H1 (cell line): ENCODE results near the gene HINT2.

Experiments used
- ATF3 ChIP-seq: IDR thresholded peaks from 2 replicates; pipeline ENCODE4 v1.6.1; 2011; ENCODE audit warnings: low read depth, mild to moderate bottlenecking, low read length; ENCODE audit not compliant: insufficient read depth
- CBX5 ChIP-seq: fragments of 300-800, 300-1000 bp; sonication (generic); IDR thresholded peaks from 2 replicates; pipeline ENCODE4 v1.7.1; 2016; ENCODE audit warnings: antibody characterized with exemption, low read length, low read depth
- CHD1 ChIP-seq: IDR thresholded peaks from 2 replicates; pipeline ENCODE4 v1.6.1; 2012; ENCODE audit warnings: low read depth, low read length, improper control_type of control experiment
- CTCF ChIP-seq, 3 experiments: IDR thresholded peaks; 1 replicate in 2 of 3; 2 replicates in 1 of 3; pipeline versions ENCODE4 v1.5.1 to v1.6.1; 2011; ENCODE audit warnings: low read length in 3 of 3, mild to moderate bottlenecking in 3 of 3, inconsistent platforms in 2 of 3, low read depth in 1 of 3, moderate library complexity in 1 of 3; ENCODE audit not compliant: insufficient read depth in 1 of 3; ENCODE audit errors: control extremely low read depth in 1 of 3
- EP300 ChIP-seq, 2 experiments: IDR thresholded peaks; 1 replicate in 1 of 2; 2 replicates in 1 of 2; pipeline ENCODE4 v1.6.1; 2011 to 2012; ENCODE audit warnings: low read depth in 2 of 2, low read length in 2 of 2, mild to moderate bottlenecking in 2 of 2, borderline replicate concordance in 1 of 2, inconsistent platforms in 1 of 2, moderate library complexity in 1 of 2
- EZH2 ChIP-seq: fragments of 200-600 bp; sonication (generic); IDR thresholded peaks from 2 replicates; pipeline ENCODE4 v1.7.1; 2012; ENCODE audit warnings: low read depth, mild to moderate bottlenecking, moderate library complexity, low read length, inconsistent platforms; ENCODE audit not compliant: severe bottlenecking
- GABPA ChIP-seq: IDR thresholded peaks from 2 replicates; pipeline ENCODE4 v1.6.1; 2011; ENCODE audit warnings: mild to moderate bottlenecking, low read length, moderate library complexity, borderline replicate concordance; ENCODE audit not compliant: insufficient read depth
- MAFK ChIP-seq: IDR thresholded peaks from 2 replicates; pipeline ENCODE4 v1.6.1; 2012; ENCODE audit warnings: low read depth, mild to moderate bottlenecking, improper control_type of control experiment, low read length
- POLR2A ChIP-seq, 2 experiments: IDR thresholded peaks; 1 replicate in 1 of 2; 2 replicates in 1 of 2; pipeline ENCODE4 v1.6.1; 2011; ENCODE audit warnings: low read depth in 2 of 2, low read length in 2 of 2, mild to moderate bottlenecking in 2 of 2; ENCODE audit errors: control extremely low read depth in 1 of 2
- POLR2AphosphoS5 ChIP-seq: IDR thresholded peaks from 2 replicates; pipeline ENCODE4 v1.6.1; 2011; ENCODE audit warnings: low read depth, low read length
- SIN3A ChIP-seq, 2 experiments: IDR thresholded peaks in 1 of 2; conservative IDR thresholded peaks in 1 of 2; 2 replicates each; pipeline ENCODE4 v1.6.1; 2011 to 2012; ENCODE audit warnings: low read length in 2 of 2, improper control_type of control experiment in 1 of 2, low read depth in 1 of 2, mild to moderate bottlenecking in 1 of 2
- SIRT6 ChIP-seq: IDR thresholded peaks from one replicate; pipeline ENCODE4 v1.7.1; 2012; ENCODE audit warnings: low read length, inconsistent platforms
- ZNF274 ChIP-seq: IDR thresholded peaks from 2 replicates; pipeline ENCODE4 v1.7.0; 2012; ENCODE audit warnings: low read length, borderline replicate concordance; ENCODE audit errors: extremely low read depth

GRCh38 chr9:35792826-35793225 lies 22.0 kb downstream of the HINT2 start:
- no peak for TF ChIP-seq MAFK
- no peak for TF ChIP-seq SIRT6
- TF ChIP-seq CTCF (IDR thresholded peaks at IDR 0.05; ENCODE audit: control extremely low read depth in 1 of 3, insufficient read depth in 1 of 3, low read depth in 1 of 3, low read length in 3 of 3): no peak
- TF ChIP-seq ZNF274: no peak
- no peak for TF ChIP-seq CBX5
- TF ChIP-seq POLR2A (IDR thresholded peaks at IDR 0.05; ENCODE audit: control extremely low read depth in 1 of 2, low read depth in 2 of 2, low read length in 2 of 2): no peak
- no peak for TF ChIP-seq POLR2AphosphoS5
- no peak for TF ChIP-seq GABPA
- TF ChIP-seq EP300 (IDR thresholded peaks at IDR 0.05; ENCODE audit: borderline replicate concordance in 1 of 2, low read depth in 2 of 2, low read length in 2 of 2): no peak
- TF ChIP-seq SIN3A (conservative IDR thresholded peaks at IDR 0.05 in 1 of 2, IDR thresholded peaks at IDR 0.05 in 1 of 2; ENCODE audit: low read depth in 1 of 2, low read length in 2 of 2): no peak
- TF ChIP-seq CHD1: no peak
- no peak for TF ChIP-seq EZH2
- no peak for TF ChIP-seq ATF3
